Measurements from ENCODE around the gene POC1A. TPM values are rescaled to one million over a fixed set of nuclear protein-coding genes. Genes with fewer than 3 reads are reported as not detected.

POC1A gene
- total RNA-seq, 1 experiment from 2014 or later: 9.8 TPM

- DNase-seq (ENCODE audit: unreplicated experiment): no peak
- Mint-ChIP-seq H3K9me3 (ENCODE audit: unreplicated experiment) (no peaks in the 10 kb centered on the region), H3K27me3 (ENCODE audit: insufficient read depth, unreplicated experiment) (no peaks in the 10 kb centered on the region), H3K4me1 (ENCODE audit: insufficient read depth, unreplicated experiment) (peaks cover 45% of the 10 kb centered on the region), H3K4me3 (ENCODE audit: unreplicated experiment) (no peak overlapping the region), H3K27ac (ENCODE audit: low read depth, unreplicated experiment) (no peak overlapping the region), H3K36me3 (ENCODE audit: insufficient read depth, unreplicated experiment) (peaks cover 1% of the 10 kb centered on the region)
- ChIA-PET CTCF (interaction anchor here (0.6 to 3.6 kb wide), 5 partner anchors 12 to 103 kb away, joined by 3 to 32 read pairs (median 5); no protein-coding TSS in a partner anchor), POLR2A (interaction anchor here (0.7 to 1.3 kb wide), 4 partner anchors 12 to 100 kb away, joined by 3 to 6 read pairs (median 5); partner anchors contain the start of genes DUSP7 and RRP9)
- intact Hi-C loops (cut with micrococcal nuclease): no loop called here
- TF ChIP-seq CTCF (IDR thresholded peaks at IDR 0.05; ENCODE audit: unreplicated experiment): no peak
- BruUV-seq (replicated peaks): no TSS peak
Observed at GRCh38 chr3:52041118-52041731, 113.0 kb downstream of the POC1A start.

GRCh38 chr3:52040600-52040999, 113.6 kb downstream of the POC1A start:
- no peak overlapping the region for H3K4me3 Mint-ChIP-seq (ENCODE audit: unreplicated experiment)
- CTCF ChIA-PET: interaction anchor here (1.4 to 3.6 kb wide), 3 partner anchors 12 to 104 kb away, joined by 5 to 32 read pairs (median 7); no protein-coding TSS in a partner anchor
- DNase-seq (ENCODE audit: unreplicated experiment): no peak
- no TSS peak for BruUV-seq (replicated peaks)
- no peak overlapping the region for H3K27ac Mint-ChIP-seq (ENCODE audit: low read depth, unreplicated experiment)
- no peak for TF ChIP-seq CTCF (IDR thresholded peaks at IDR 0.05; ENCODE audit: unreplicated experiment)
- no peaks in the 10 kb centered on the region for H3K9me3 Mint-ChIP-seq (ENCODE audit: unreplicated experiment)
- intact Hi-C loops (cut with micrococcal nuclease): no loop called here
- POLR2A ChIA-PET: interaction anchor here (0.7 to 4.3 kb wide), 2 partner anchors 13 to 99 kb away, joined by 4 to 22 read pairs; partner anchors contain the start of gene RRP9
- H3K27me3 Mint-ChIP-seq (ENCODE audit: insufficient read depth, unreplicated experiment): no peaks in the 10 kb centered on the region
- H3K36me3 Mint-ChIP-seq (ENCODE audit: insufficient read depth, unreplicated experiment): no peaks in the 10 kb centered on the region
- peaks cover 39% of the 10 kb centered on the region for H3K4me1 Mint-ChIP-seq (ENCODE audit: insufficient read depth, unreplicated experiment)

GRCh38 chr3:52039846-52040245, 114.4 kb downstream of the POC1A start:
- no TSS peak for BruUV-seq (replicated peaks)
- CTCF ChIA-PET: interaction anchor here (2.6 to 3.6 kb wide), 2 partner anchors 13 to 39 kb away, joined by 15 to 32 read pairs; no protein-coding TSS in a partner anchor
- POLR2A ChIA-PET: interaction anchor here (4.3 kb wide), 1 partner anchor 13 kb away, joined by 22 read pairs; no protein-coding TSS in a partner anchor
- Mint-ChIP-seq H3K36me3 (ENCODE audit: insufficient read depth, unreplicated experiment) (no peaks in the 10 kb centered on the region), H3K27me3 (ENCODE audit: insufficient read depth, unreplicated experiment) (no peaks in the 10 kb centered on the region), H3K27ac (ENCODE audit: low read depth, unreplicated experiment) (no peak overlapping the region), H3K4me1 (ENCODE audit: insufficient read depth, unreplicated experiment) (peaks cover 32% of the 10 kb centered on the region), H3K4me3 (ENCODE audit: unreplicated experiment) (no peak overlapping the region), H3K9me3 (ENCODE audit: unreplicated experiment) (no peaks in the 10 kb centered on the region)
- TF ChIP-seq CTCF (IDR thresholded peaks at IDR 0.05; ENCODE audit: unreplicated experiment): no peak
- intact Hi-C loops (cut with micrococcal nuclease): no loop called here
- DNase-seq (ENCODE audit: unreplicated experiment): no peak

- BruUV-seq (replicated peaks): no TSS peak
- intact Hi-C loops (cut with micrococcal nuclease): no loop called here
- Mint-ChIP-seq H3K9me3 (ENCODE audit: unreplicated experiment) (no peaks in the 10 kb centered on the region), H3K27me3 (ENCODE audit: insufficient read depth, unreplicated experiment) (no peaks in the 10 kb centered on the region), H3K4me3 (ENCODE audit: unreplicated experiment) (no peak overlapping the region), H3K36me3 (ENCODE audit: insufficient read depth, unreplicated experiment) (no peaks in the 10 kb centered on the region), H3K27ac (ENCODE audit: low read depth, unreplicated experiment) (no peak overlapping the region), H3K4me1 (ENCODE audit: insufficient read depth, unreplicated experiment) (peaks cover 31% of the 10 kb centered on the region)
- ChIA-PET CTCF (interaction anchor here (2.6 to 3.6 kb wide), 2 partner anchors 14 to 38 kb away, joined by 15 to 32 read pairs; no protein-coding TSS in a partner anchor), POLR2A (interaction anchor here (2.3 to 4.3 kb wide), 2 partner anchors 14 to 18 kb away, joined by 16 to 22 read pairs; partner anchors contain the start of gene DUSP7)
- TF ChIP-seq CTCF (IDR thresholded peaks at IDR 0.05; ENCODE audit: unreplicated experiment): no peak
- DNase-seq (ENCODE audit: unreplicated experiment): no peak
Observed at GRCh38 chr3:52039426-52039825, 114.8 kb downstream of the POC1A start.

Data from MCF 10A (cell line).